Right lobe of liver (tissue), 6 donors: Measurements from ENCODE around the gene PNKP. TPM values are rescaled to one million over a fixed set of nuclear protein-coding genes. Genes with fewer than 3 reads are reported as not detected.

ENCODE experiments used
- ATAC-seq, 4 donors: fragments of 200-7000 bp; cut with Tn5 transposase; one replicate each; pipeline ENCODE4 v1.9.1; 2020; ENCODE audit warnings: mild to moderate bottlenecking in 4 of 4, moderate library complexity in 4 of 4
- DNase-seq, 3 donors: peaks; one replicate each; pipeline ENCODE4 v3.0.0-alpha.2; 2020
- H3K27ac ChIP-seq, 3 donors: fragments of 200-600 bp; one replicate each; pipeline ENCODE4 v1.8.0; 2022
- H3K27me3 ChIP-seq, 2 donors: fragments of 200-600 bp; one replicate each; pipeline ENCODE4 v1.8.0; 2022
- H3K36me3 ChIP-seq, 4 donors: fragments of 200-600 bp; sonication (generic) in 1 of 4; one replicate each; pipeline versions ENCODE4 v1.5.1 to v1.8.0; 2017 to 2022; ENCODE audit warnings: control low read depth in 1 of 4
- H3K4me1 ChIP-seq, 4 donors: fragments of 200-600 bp; sonication (generic) in 1 of 4; one replicate each; pipeline versions ENCODE4 v1.5.1 to v1.8.0; 2017 to 2022; ENCODE audit warnings: control low read depth in 1 of 4
- H3K4me3 ChIP-seq, 3 donors: fragments of 200-600 bp; one replicate each; pipeline ENCODE4 v1.8.0; 2022
- H3K9me3 ChIP-seq, 4 donors: fragments of 200-600 bp; sonication (generic) in 1 of 4; one replicate each; pipeline versions ENCODE4 v1.5.1 to v1.8.0; 2017 to 2022; ENCODE audit warnings: control low read depth in 1 of 4
- CTCF ChIP-seq, 4 donors: fragments of 200-600 bp in 3 of 4; fragments of 450-650 bp in 1 of 4; IDR thresholded peaks; one replicate each; pipeline versions ENCODE4 v1.5.1 to v1.8.0; 2016 to 2022; ENCODE audit warnings: antibody characterized with exemption in 4 of 4, mild to moderate bottlenecking in 2 of 4
- POLR2A ChIP-seq: fragments of 450-650 bp; IDR thresholded peaks from one replicate; pipeline ENCODE4 v1.6.1; 2017; ENCODE audit warnings: antibody characterized with exemption, mild to moderate bottlenecking
- WGBS: methylation state at CpG from one replicate; pipeline ENCODE4 v1.1.6; 2018; ENCODE audit warnings: low coverage, low lambda C conversion rate; ENCODE audit not compliant: insufficient coverage; ENCODE audit errors: missing lambda C conversion rate; 5-methylcytosine and 5-hydroxymethylcytosine counted together
- intact Hi-C, 2 donors: fragments of 100-400 bp; cut with DNase I; formaldehyde crosslinking; loops; one replicate each; pipeline versions ENCODE4 v1.11.2 to v1.14.1; 2022
- total RNA-seq, 6 experiments: library from RNA; depleted of rRNA in 2 of 6; stranded (reverse); fragments of >200 nt in 2 of 6; fragmentation: NEBNext Ultra II Directional in 3 of 6; extraction: Animal tissue kit (Norgen Biotek cat#: 25700) in 3 of 6; gene quantifications; one replicate each; pipeline versions ENCODE4 v1.1.0 to v1.2.4, GENCODE V29; 2016 to 2023
- donor health status: DM: no; HTN: yes; CAD: no.
- donor health status: DM: no; HTN: no; CAD: no.
- donor health status: DM: no; HTN: no; CAD: no.
- donor health status: DM: no; HTN: yes; CAD: no.
- donor health status: DM: no; HTN: yes; CAD: no.

Gene PNKP
- total RNA-seq, 6 experiments from 2014 or later: 21.0 to 37.5 (median 27.9) TPM

DNA sequence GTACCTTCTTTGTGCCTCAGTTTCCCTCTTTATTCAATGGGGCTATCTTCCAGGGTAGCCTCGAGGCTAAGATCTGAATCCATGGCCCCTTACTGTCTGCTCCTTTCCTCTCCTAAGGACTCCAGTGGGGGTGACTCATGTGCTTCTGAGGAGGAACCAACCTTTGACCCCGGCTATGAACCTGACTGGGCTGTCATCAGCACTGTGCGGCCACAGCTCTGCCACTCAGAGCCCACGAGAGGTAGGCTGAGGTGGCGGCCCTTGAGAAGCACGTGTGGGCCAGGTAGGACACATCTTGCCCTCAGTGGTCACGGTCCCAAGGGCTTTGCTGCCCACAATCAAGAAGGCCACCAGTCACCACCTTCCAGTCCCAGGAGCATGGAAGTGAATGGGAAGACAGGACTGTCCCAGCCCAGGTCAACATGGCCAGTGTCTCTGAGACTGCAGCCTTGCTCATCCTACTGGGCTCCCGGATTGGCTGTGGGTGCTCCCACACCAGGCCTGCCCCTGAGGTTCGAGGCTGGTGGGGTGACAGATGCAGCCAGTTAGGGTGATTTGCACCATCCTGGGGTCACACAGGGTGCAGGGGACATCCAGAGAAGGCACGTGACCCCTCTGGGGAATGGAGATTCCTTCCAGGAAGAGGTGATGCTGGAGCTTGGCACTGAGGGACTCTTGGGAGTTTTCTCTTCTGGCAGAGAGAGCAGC, 12.9 kb upstream of the PNKP start:
- ATAC-seq: no peak
- TF ChIP-seq CTCF (IDR thresholded peaks at IDR 0.05) (no peak), POLR2A (no peak)
- WGBS: 83% methylated on average over 1 of the region's 10 CpGs

GRCh38 chr19:49879243-49879963, 12.0 kb upstream of the PNKP start:
- H3K36me3 ChIP-seq: peaks cover 3 to 51% (median 30%) of the 10 kb centered on the region in 4 donors
- ATAC-seq: no peak
- H3K27ac ChIP-seq: no peak overlapping the region
- TF ChIP-seq CTCF (IDR thresholded peaks at IDR 0.05) (no peak), POLR2A (no peak)
- H3K27me3 ChIP-seq: no peaks in the 10 kb centered on the region
- H3K4me1 ChIP-seq: peaks cover 0 to 17% (median 8%) of the 10 kb centered on the region in 4 donors
- peak in 2 of 3 donors; percentile 25 to 52 for DNase-seq
- intact Hi-C loops: no loop called here
- 92% methylated on average over 10 of the region's 12 CpGs for WGBS
- H3K4me3 ChIP-seq: no peak overlapping the region
- no peaks in the 10 kb centered on the region for H3K9me3 ChIP-seq

More for the DNA sequence above, 12.9 kb upstream of the PNKP start:
- no peaks in the 10 kb centered on the region for H3K9me3 ChIP-seq
- peaks cover 3 to 60% (median 34%) of the 10 kb centered on the region in 4 donors for H3K36me3 ChIP-seq
- H3K4me1 ChIP-seq: peaks cover 0 to 13% (median 6%) of the 10 kb centered on the region in 4 donors
- H3K27me3 ChIP-seq: no peaks in the 10 kb centered on the region
- intact Hi-C loops: no loop called here
- no peak overlapping the region for H3K27ac ChIP-seq
- DNase-seq: peak in 1 of 3 donors; percentile 53
- no peak overlapping the region for H3K4me3 ChIP-seq

DNA sequence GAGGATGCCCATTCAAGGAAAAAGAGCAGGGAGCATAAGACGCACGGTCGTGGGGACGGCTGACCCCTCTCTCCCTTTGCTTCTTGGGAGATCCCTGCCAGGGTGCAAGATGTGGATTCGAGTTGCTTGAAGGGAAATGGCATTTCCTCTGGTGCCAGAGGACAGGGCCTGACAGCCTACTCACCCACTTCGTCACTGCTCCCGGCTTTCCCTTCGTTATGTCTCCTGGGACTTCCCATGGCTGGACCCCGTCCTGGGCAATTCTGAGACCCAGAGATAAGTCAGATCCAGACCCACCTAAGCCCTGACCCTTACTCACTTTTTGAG, 11.3 kb upstream of the PNKP start:
- H3K9me3 ChIP-seq: no peaks in the 10 kb centered on the region
- TF ChIP-seq CTCF (IDR thresholded peaks at IDR 0.05) (no peak), POLR2A (no peak)
- H3K4me1 ChIP-seq: peaks cover 0 to 17% (median 8%) of the 10 kb centered on the region in 4 donors
- intact Hi-C loops: no loop called here
- H3K27me3 ChIP-seq: no peaks in the 10 kb centered on the region
- H3K36me3 ChIP-seq: peaks cover under 1 to 44% (median 25%) of the 10 kb centered on the region in 4 donors
- no peak overlapping the region for H3K4me3 ChIP-seq
- H3K27ac ChIP-seq: peak overlapping the region in 1 of 3 donors; percentile 97
- DNase-seq (peak in 2 of 3 donors; percentile 30 to 55), ATAC-seq (no peak)
- 100% methylated on average over 1 of the region's 9 CpGs for WGBS

DNA sequence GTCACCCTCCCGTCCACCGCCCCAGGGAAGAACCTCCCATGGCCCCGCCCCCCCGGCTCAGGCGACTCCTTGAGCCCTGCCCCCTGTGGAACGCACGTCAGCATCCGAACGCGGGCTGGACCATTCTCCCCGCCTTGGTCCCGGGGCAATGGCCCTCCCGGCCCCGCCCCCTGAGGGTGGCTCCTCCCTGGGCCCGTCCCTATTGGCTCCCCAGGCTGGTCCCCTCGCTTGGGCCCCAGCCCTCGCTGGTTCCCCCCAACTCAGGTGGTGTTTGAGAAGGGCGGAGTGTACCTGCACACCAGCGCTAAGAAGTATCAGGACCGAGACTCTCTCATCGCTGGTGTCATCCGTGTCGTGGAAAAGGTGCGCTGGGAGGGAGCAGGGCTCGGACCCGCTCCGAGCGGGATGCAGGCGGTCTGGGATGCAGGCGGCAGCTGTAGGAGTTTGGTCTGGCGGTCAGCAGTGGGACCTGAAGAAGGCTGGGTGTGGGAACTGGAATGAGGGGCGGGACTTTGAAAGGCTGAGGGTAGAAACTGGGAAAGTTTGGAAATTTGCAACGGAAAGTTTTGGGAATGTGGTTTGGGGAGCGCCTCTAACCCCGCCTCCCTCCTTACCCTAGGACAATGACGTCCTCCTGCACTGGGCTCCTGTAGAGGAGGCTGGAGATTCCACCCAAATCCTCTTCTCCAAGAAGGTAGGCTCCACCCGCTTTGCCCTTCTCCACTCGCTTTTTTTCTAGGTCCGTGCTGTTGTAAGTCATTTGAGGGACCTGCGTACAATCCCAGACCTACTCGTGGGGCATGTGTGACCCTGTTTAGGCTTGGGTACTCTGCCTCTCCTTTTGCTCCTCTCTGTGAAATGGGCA, 10.7 kb upstream of the PNKP start:
- WGBS: 30% methylated on average over 6 of the region's 41 CpGs
- DNase-seq (peak; percentile 99 to 100 (median 100)), ATAC-seq (peak; percentile 69 to 81 (median 76))
- Histone ChIP-seq H3K9me3 (no peaks in the 10 kb centered on the region), H3K4me3 (peak overlapping the region; percentile 77 to 88 (median 88)), H3K27ac (peak overlapping the region; percentile 97 to 99 (median 98)), H3K4me1 (peaks cover 0 to 17% (median 8%) of the 10 kb centered on the region in 4 donors), H3K27me3 (no peaks in the 10 kb centered on the region), H3K36me3 (peaks cover 0 to 38% (median 22%) of the 10 kb centered on the region in 4 donors)
- TF ChIP-seq CTCF (IDR thresholded peaks at IDR 0.05): no peak
- no peak for TF ChIP-seq POLR2A
- intact Hi-C loops: no loop called here
